Heart right ventricle (tissue), 16 donors: Measurements from ENCODE around the gene C12orf76. TPM values are rescaled to one million over a fixed set of nuclear protein-coding genes. Genes with fewer than 3 reads are reported as not detected.

Experiments used
- ATAC-seq, 8 donors: fragments of 200-7000 bp; cut with Tn5 transposase; one replicate each; pipeline ENCODE4 v1.9.1; 2020; ENCODE audit warnings: mild to moderate bottlenecking in 8 of 8, moderate library complexity in 8 of 8, moderate number of reproducible peaks in 1 of 8
- DNase-seq, 2 donors: peaks; one replicate each; pipeline ENCODE4 v3.0.0-alpha.2; 2020
- H3K27ac ChIP-seq, 10 donors: fragments of 200-600 bp; sonication (generic) in 2 of 10; one replicate each; pipeline versions ENCODE4 v1.5.0 to v1.8.0; 2020 to 2022; ENCODE audit warnings: mild to moderate bottlenecking in 3 of 10
- H3K27me3 ChIP-seq, 7 donors: fragments of 200-600 bp; one replicate each; pipeline ENCODE4 v1.8.0; 2021 to 2022; ENCODE audit warnings: mild to moderate bottlenecking in 2 of 7
- H3K36me3 ChIP-seq, 9 donors: fragments of 200-600 bp; sonication (generic) in 1 of 9; one replicate each; pipeline versions ENCODE4 v1.5.0 to v1.8.0; 2020 to 2022; ENCODE audit warnings: mild to moderate bottlenecking in 2 of 9
- H3K4me1 ChIP-seq, 9 donors: fragments of 200-600 bp; sonication (generic) in 1 of 9; one replicate each; pipeline versions ENCODE4 v1.5.0 to v1.8.0; 2020 to 2022; ENCODE audit warnings: mild to moderate bottlenecking in 4 of 9
- H3K4me3 ChIP-seq, 10 donors: fragments of 200-600 bp; sonication (generic) in 2 of 10; one replicate each; pipeline versions ENCODE4 v1.5.0 to v1.8.0; 2020 to 2022; ENCODE audit warnings: mild to moderate bottlenecking in 7 of 10, moderate library complexity in 2 of 10
- H3K9me3 ChIP-seq, 11 donors: fragments of 200-600 bp in 10 of 11; sonication (generic) in 2 of 11; one replicate each; pipeline versions ENCODE4 v1.5.0 to v1.8.0; 2013 to 2022; ENCODE audit warnings: mild to moderate bottlenecking in 2 of 11, control low read depth in 1 of 11, moderate library complexity in 1 of 11
- CTCF ChIP-seq, 9 donors: fragments of 200-600 bp; sonication (generic) in 2 of 9; IDR thresholded peaks; one replicate each; pipeline versions ENCODE4 v1.5.0 to v1.8.0; 2021 to 2022; ENCODE audit warnings: antibody characterized with exemption in 9 of 9, mild to moderate bottlenecking in 5 of 9, moderate library complexity in 1 of 9
- WGBS, 2 donors: extraction: QIAGEN DNeasy Blood & Tissue Kit; methylation state at CpG; one replicate each; pipeline ENCODE4 v1.1.7; 2013; ENCODE audit warnings: inconsistent platforms in 1 of 2; 5-methylcytosine and 5-hydroxymethylcytosine counted together
- intact Hi-C, 10 donors: fragments of 100-400 bp; cut with DNase I; formaldehyde crosslinking; loops; one replicate each; pipeline versions ENCODE4 v1.11.1 to v1.14.2; 2022
- polyA plus RNA-seq, 2 donors: library from polyadenylated mRNA; stranded (reverse); fragments of 200-250 nt; gene quantifications; one replicate each; pipeline ENCODE4 v1.2.3, GENCODE V29; 2013
- total RNA-seq, 10 donors: library from RNA; stranded (reverse); fragmentation: NEBNext Ultra II Directional in 3 of 10; extraction: Animal tissue kit (Norgen Biotek cat#: 25700) in 3 of 10; gene quantifications; one replicate each; pipeline versions ENCODE4 v1.2.1 to v1.2.4, GENCODE V29; 2021 to 2023
- donor health status: Arrhythmogenic right ventricular cardiomyopathy.
- donor health status: ischemic (EF 13 %, LVEDD 7.1; RV severe dilation, severe dysfunction).
- donor health status: healthy with polysubstance abuse.
- donor health status: DM: no; HTN: yes; CAD: no.
- donor health status: DM: no; HTN: no; CAD: no.
- donor health status: ischemic (EF 25% LVEDD 6.9; RV normal size, moderate dysfunction).
- donor health status: ischemic (EF 25% LVEDD 5.7; RV mildly dilated, moderate dysfunction).
- donor health status: healthy.
- donor health status: DM: yes; HTN: yes; CAD: no.
- donor health status: Ischemic cardiomyopathy.
- donor health status: ischemic (EF 35%, LVEDD 5.7; RV mildly dilated, moderate dysfunction).
- donor health status: nonischemic (EF 11% LVEDD 7.7; RV severe dilation, severe dysfunction).
- donor health status: DM: yes; HTN: yes; CAD: no.
- donor health status: PGD.
- donor health status: ischemic (EF 29% LVEDD 5.4; RV normal size, mild dysfunction).
- donor health status: nonischemic (EF 23%, LVEDD 6.1; RV moderate dilation, normal function).

The C12orf76 gene
- total and polyA plus RNA-seq, 12 donors: 3.7 to 8.3 (median 5.7) TPM

- ATAC-seq: no peak
- no peaks in the 10 kb centered on the region for H3K9me3 ChIP-seq
- WGBS, 2 donors: 90 to 92% methylated on average over 5 of the region's 5 CpGs
- H3K4me1 ChIP-seq: peaks cover 0 to 73% (median 43%) of the 10 kb centered on the region in 9 donors
- no peak for DNase-seq
- H3K27me3 ChIP-seq: no peaks in the 10 kb centered on the region
- H3K36me3 ChIP-seq: peaks cover 0 to 65% (median 22%) of the 10 kb centered on the region in 9 donors
- intact Hi-C loops: loop anchor here in 1 of 10 donors (10.0 kb wide), 1 partner anchor 47 kb away; no protein-coding TSS in a partner anchor
- H3K27ac ChIP-seq: no peak overlapping the region
- no peak for TF ChIP-seq CTCF (IDR thresholded peaks at IDR 0.05)
- no peak overlapping the region for H3K4me3 ChIP-seq
Measured at GRCh38 chr12:109991586-109991985, 56.7 kb downstream of the C12orf76 start.

Other genes starting within 250 kb of the C12orf76 start
- 1 to 10 TPM in 2 of 10 donors, under 1 TPM in 6, not detected in 2; 0.16 to 1.0 (median 0.37) TPM for gene TRPV4, start 215.1 kb downstream of the C12orf76 start, total RNA-seq
- gene TRPV4, start 215.1 kb downstream of the C12orf76 start, polyA plus RNA-seq: under 1 TPM; 0.07 to 0.29 TPM
- 10 to 100 TPM; 18.0 to 28.0 (median 22.0) TPM for gene GLTP, start 168.0 kb downstream of the C12orf76 start, total RNA-seq
- 10 to 100 TPM; 19.4 to 23.1 TPM for gene GLTP, start 168.0 kb downstream of the C12orf76 start, polyA plus RNA-seq
- gene TCHP, start 148.2 kb downstream of the C12orf76 start, total RNA-seq: 10 to 100 TPM in 4 of 10 donors, 1 to 10 TPM in 6; 7.0 to 14.1 (median 9.1) TPM
- gene TCHP, start 148.2 kb downstream of the C12orf76 start, polyA plus RNA-seq: 10 to 100 TPM in 1 of 2 donors, 1 to 10 TPM in 1; 7.3 to 13.2 TPM
- gene GIT2, start 52.2 kb downstream of the C12orf76 start, total RNA-seq: 10 to 100 TPM; 31.7 to 44.9 (median 40.1) TPM
- gene GIT2, start 52.2 kb downstream of the C12orf76 start, polyA plus RNA-seq: 10 to 100 TPM; 17.8 to 21.5 TPM
- gene ANKRD13A, start 49.1 kb downstream of the C12orf76 start, total RNA-seq: 10 to 100 TPM; 15.3 to 29.0 (median 18.6) TPM
- 10 to 100 TPM; 14.0 to 25.7 TPM for gene ANKRD13A, start 49.1 kb downstream of the C12orf76 start, polyA plus RNA-seq
- 10 to 100 TPM in 2 of 10 donors, 1 to 10 TPM in 8; 7.5 to 11.7 (median 8.5) TPM for gene IFT81, start 75.8 kb upstream of the C12orf76 start, total RNA-seq
- 1 to 10 TPM; 5.1 TPM for gene IFT81, start 75.8 kb upstream of the C12orf76 start, polyA plus RNA-seq
- 1,000 to 10,000 TPM; 1,003 to 4,750 (median 1,632) TPM for gene ATP2A2, start 232.7 kb upstream of the C12orf76 start, total RNA-seq
- gene ATP2A2, start 232.7 kb upstream of the C12orf76 start, polyA plus RNA-seq: 100 to 1,000 TPM; 316 to 678 TPM